Suprapubic skin (tissue), 3 donors: ENCODE results near the gene FMN1.

Source experiments
- EP300 ChIP-seq: sonication (generic); formaldehyde crosslinking; IDR thresholded peaks from one replicate; pipeline ENCODE4 v1.6.1; 2017; ENCODE audit warnings: antibody characterized with exemption
- TF ChIP-seq, protein P1 (sequence below), 2 donors: fragments of 200-600 bp in 1 of 2; fragments of 450-650 bp in 1 of 2; sonication (generic) in 1 of 2; IDR thresholded peaks; one replicate each; pipeline ENCODE4 v1.5.1; 2016 to 2019; ENCODE audit warnings: antibody characterized with exemption in 2 of 2, mild to moderate bottlenecking in 1 of 2, moderate library complexity in 1 of 2

GRCh38 chr15:33044598-33044997 lies 149.9 kb downstream of the FMN1 start:
- no peak for TF ChIP-seq EP300
- TF ChIP-seq, protein P1, sequence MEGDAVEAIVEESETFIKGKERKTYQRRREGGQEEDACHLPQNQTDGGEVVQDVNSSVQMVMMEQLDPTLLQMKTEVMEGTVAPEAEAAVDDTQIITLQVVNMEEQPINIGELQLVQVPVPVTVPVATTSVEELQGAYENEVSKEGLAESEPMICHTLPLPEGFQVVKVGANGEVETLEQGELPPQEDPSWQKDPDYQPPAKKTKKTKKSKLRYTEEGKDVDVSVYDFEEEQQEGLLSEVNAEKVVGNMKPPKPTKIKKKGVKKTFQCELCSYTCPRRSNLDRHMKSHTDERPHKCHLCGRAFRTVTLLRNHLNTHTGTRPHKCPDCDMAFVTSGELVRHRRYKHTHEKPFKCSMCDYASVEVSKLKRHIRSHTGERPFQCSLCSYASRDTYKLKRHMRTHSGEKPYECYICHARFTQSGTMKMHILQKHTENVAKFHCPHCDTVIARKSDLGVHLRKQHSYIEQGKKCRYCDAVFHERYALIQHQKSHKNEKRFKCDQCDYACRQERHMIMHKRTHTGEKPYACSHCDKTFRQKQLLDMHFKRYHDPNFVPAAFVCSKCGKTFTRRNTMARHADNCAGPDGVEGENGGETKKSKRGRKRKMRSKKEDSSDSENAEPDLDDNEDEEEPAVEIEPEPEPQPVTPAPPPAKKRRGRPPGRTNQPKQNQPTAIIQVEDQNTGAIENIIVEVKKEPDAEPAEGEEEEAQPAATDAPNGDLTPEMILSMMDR (IDR thresholded peaks at IDR 0.05), result no peak
